Lower leg skin (tissue), 3 donors: ENCODE results near the gene PRF1.

Experiments used
- POLR2A ChIP-seq, 2 donors: fragments of 450-650 bp; IDR thresholded peaks; one replicate each; pipeline ENCODE4 v1.6.1; 2016 to 2017; ENCODE audit warnings: antibody characterized with exemption in 2 of 2, mild to moderate bottlenecking in 1 of 2, moderate library complexity in 1 of 2
- TF ChIP-seq, protein P1 (sequence below), 3 donors: fragments of 450-650 bp; IDR thresholded peaks; one replicate each; pipeline ENCODE4 v1.5.1; 2016; ENCODE audit warnings: antibody characterized with exemption in 3 of 3, mild to moderate bottlenecking in 3 of 3, moderate library complexity in 2 of 3

DNA sequence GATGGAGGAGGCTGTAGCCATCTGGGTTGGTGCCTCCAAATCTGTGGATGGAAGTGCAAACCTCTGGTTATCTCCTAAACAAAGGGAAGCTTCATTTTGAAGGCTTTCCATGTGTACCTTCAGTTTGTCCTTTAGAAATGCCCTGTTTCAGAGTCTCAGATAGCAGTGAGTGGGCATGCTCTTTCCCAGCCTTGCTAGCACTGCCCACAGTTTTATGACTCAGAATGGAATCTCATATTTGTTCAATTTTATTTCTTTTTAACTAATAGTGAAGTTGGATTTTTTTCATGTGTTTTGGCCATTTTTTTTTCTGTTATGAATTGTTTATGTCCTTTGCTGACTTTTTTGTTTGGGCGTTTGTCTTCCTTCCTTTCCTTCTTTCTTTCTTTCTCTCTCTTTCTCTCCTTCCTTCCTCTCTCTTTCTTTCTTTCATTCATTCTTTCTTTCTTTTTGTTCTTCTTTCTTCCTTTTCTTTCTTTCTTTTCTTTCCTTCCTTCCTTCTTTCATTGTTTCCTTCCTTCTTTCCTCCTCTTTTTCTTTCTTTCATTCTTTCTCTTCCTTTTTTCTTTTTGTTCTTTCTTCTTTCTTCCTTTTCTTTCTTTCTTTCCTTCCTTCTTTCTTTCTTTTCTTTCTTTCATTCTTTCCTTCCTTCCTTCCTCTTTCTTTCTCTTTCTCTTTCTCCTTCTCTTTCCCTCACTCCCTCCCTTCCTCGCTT is 25.6 kb downstream of the PRF1 start:
- TF ChIP-seq, protein P1, sequence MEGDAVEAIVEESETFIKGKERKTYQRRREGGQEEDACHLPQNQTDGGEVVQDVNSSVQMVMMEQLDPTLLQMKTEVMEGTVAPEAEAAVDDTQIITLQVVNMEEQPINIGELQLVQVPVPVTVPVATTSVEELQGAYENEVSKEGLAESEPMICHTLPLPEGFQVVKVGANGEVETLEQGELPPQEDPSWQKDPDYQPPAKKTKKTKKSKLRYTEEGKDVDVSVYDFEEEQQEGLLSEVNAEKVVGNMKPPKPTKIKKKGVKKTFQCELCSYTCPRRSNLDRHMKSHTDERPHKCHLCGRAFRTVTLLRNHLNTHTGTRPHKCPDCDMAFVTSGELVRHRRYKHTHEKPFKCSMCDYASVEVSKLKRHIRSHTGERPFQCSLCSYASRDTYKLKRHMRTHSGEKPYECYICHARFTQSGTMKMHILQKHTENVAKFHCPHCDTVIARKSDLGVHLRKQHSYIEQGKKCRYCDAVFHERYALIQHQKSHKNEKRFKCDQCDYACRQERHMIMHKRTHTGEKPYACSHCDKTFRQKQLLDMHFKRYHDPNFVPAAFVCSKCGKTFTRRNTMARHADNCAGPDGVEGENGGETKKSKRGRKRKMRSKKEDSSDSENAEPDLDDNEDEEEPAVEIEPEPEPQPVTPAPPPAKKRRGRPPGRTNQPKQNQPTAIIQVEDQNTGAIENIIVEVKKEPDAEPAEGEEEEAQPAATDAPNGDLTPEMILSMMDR (IDR thresholded peaks at IDR 0.05) = no peak
- no peak for TF ChIP-seq POLR2A (IDR thresholded peaks at IDR 0.05)
